SU-DHL-6 (cell line): ENCODE data around the gene ZNF618.

Experiments
- H2AFZ ChIP-seq: fragments of 200-600 bp; sonication (generic); 2 replicates; pipeline ENCODE4 v1.6.1; 2014; ENCODE audit warnings: low read depth, mild to moderate bottlenecking, moderate library complexity, mixed read lengths, antibody characterized with exemption, low read length; ENCODE audit not compliant: severe bottlenecking
- H3F3A ChIP-seq: fragments of 200-600 bp; shearing (Covaris generic); 2 replicates; pipeline ENCODE4 v1.6.0; 2016; ENCODE audit warnings: antibody characterized with exemption, mild to moderate bottlenecking; ENCODE audit not compliant: insufficient read depth
- H3K27ac ChIP-seq: fragments of 200-600 bp; sonication (generic); 2 replicates; pipeline ENCODE4 v1.5.1; 2016; ENCODE audit warnings: low read depth, mild to moderate bottlenecking, low read length, moderate library complexity, mixed read lengths
- H3K27me3 ChIP-seq: fragments of 200-600 bp; sonication (generic), shearing (Covaris generic); 2 replicates; pipeline ENCODE4 v1.6.0; 2014; ENCODE audit warnings: mild to moderate bottlenecking, low read length
- H3K36me3 ChIP-seq: fragments of 200-600 bp; sonication (generic); 2 replicates; pipeline ENCODE4 v1.6.1; 2014; ENCODE audit warnings: mild to moderate bottlenecking, low read length, mixed read lengths
- H3K4me2 ChIP-seq: fragments of 300-600, 200-600 bp; shearing (Covaris generic), sonication (generic); 2 replicates; pipeline ENCODE4 v1.6.0; 2014; ENCODE audit warnings: low read length, low read depth, mild to moderate bottlenecking; ENCODE audit not compliant: poor library complexity, severe bottlenecking
- H3K4me3 ChIP-seq: fragments of 200-600 bp; sonication (generic); 2 replicates; pipeline ENCODE4 v1.5.1; 2014; ENCODE audit warnings: antibody characterized with exemption, low read length, mild to moderate bottlenecking, mixed read lengths; ENCODE audit not compliant: insufficient read depth, poor library complexity, severe bottlenecking
- H3K79me2 ChIP-seq: fragments of 200-600 bp; sonication (generic); 2 replicates; pipeline ENCODE4 v1.6.1; 2014; ENCODE audit warnings: mild to moderate bottlenecking, low read length, moderate library complexity; ENCODE audit not compliant: insufficient read depth
- H3K9ac ChIP-seq: fragments of 200-600 bp; sonication (generic); 2 replicates; pipeline ENCODE4 v1.7.0; 2014; ENCODE audit warnings: mild to moderate bottlenecking, low read length
- H3K9me2 ChIP-seq: fragments of 200-600 bp; sonication (generic); replicated peaks from 2 replicates; pipeline ENCODE4 v1.6.1; 2014; ENCODE audit warnings: low read length; ENCODE audit not compliant: insufficient read depth
- H3K9me3 ChIP-seq: fragments of 200-600 bp; sonication (generic); 2 replicates; pipeline ENCODE4 v1.6.1; 2014; ENCODE audit warnings: low read length, mixed read lengths; ENCODE audit not compliant: insufficient read depth
- H4K20me1 ChIP-seq: fragments of 200-600 bp; sonication (generic); 2 replicates; pipeline ENCODE4 v1.6.1; 2014; ENCODE audit warnings: low read depth, mild to moderate bottlenecking, antibody characterized with exemption, low read length, moderate library complexity, mixed read lengths
- CTCF ChIP-seq: fragments of 200-600 bp; sonication (generic); IDR thresholded peaks from one replicate; pipeline ENCODE4 v1.5.1; 2017; ENCODE audit warnings: antibody characterized with exemption, mild to moderate bottlenecking, low read length, moderate library complexity; ENCODE audit not compliant: insufficient read depth, poor library complexity, severe bottlenecking
- EZH2phosphoT487 ChIP-seq: fragments of 200-600 bp; sonication (generic), shearing (Covaris generic); conservative IDR thresholded peaks from 2 replicates; pipeline ENCODE4 v1.6.1; 2018; ENCODE audit warnings: mild to moderate bottlenecking, antibody characterized with exemption, low read length, moderate library complexity, mixed read lengths

ZNF618 gene

GRCh38 chr9:114092336-114092735 is 216.2 kb downstream of the ZNF618 start:
- TF ChIP-seq EZH2phosphoT487: no peak
- TF ChIP-seq CTCF: no peak
- Histone ChIP-seq H3K27ac (no peak overlapping the region), H3K79me2 (no peaks in the 10 kb centered on the region), H4K20me1 (no peaks in the 10 kb centered on the region), H3K36me3 (no peaks in the 10 kb centered on the region), H3K9ac (no peak overlapping the region), H2AFZ (no peak overlapping the region), H3K9me3 (no peaks in the 10 kb centered on the region), H3K27me3 (no peaks in the 10 kb centered on the region), H3K4me2 (no peak overlapping the region), H3K9me2 (no peaks in the 10 kb centered on the region), H3K4me3 (no peak overlapping the region), H3F3A (no peaks in the 10 kb centered on the region)

GRCh38 chr9:114093031-114093471 is 216.9 kb downstream of the ZNF618 start:
- Histone ChIP-seq H3K9ac (no peak overlapping the region), H3K36me3 (no peaks in the 10 kb centered on the region), H3K4me2 (no peak overlapping the region), H4K20me1 (no peaks in the 10 kb centered on the region), H3K9me2 (no peaks in the 10 kb centered on the region), H3K27me3 (no peaks in the 10 kb centered on the region), H3K27ac (no peak overlapping the region), H2AFZ (no peak overlapping the region), H3K9me3 (no peaks in the 10 kb centered on the region), H3F3A (no peaks in the 10 kb centered on the region), H3K79me2 (no peaks in the 10 kb centered on the region), H3K4me3 (no peak overlapping the region)
- TF ChIP-seq EZH2phosphoT487: no peak
- no peak for TF ChIP-seq CTCF

- no peak overlapping the region for H3K9ac ChIP-seq
- H4K20me1 ChIP-seq: no peaks in the 10 kb centered on the region
- no peaks in the 10 kb centered on the region for H3K9me2 ChIP-seq
- no peaks in the 10 kb centered on the region for H3K79me2 ChIP-seq
- H3K27me3 ChIP-seq: no peaks in the 10 kb centered on the region
- H2AFZ ChIP-seq: no peak overlapping the region
- no peaks in the 10 kb centered on the region for H3K36me3 ChIP-seq
- H3K9me3 ChIP-seq: no peaks in the 10 kb centered on the region
- TF ChIP-seq EZH2phosphoT487 (no peak), CTCF (no peak)
- no peaks in the 10 kb centered on the region for H3F3A ChIP-seq
- H3K4me3 ChIP-seq: no peak overlapping the region
- H3K27ac ChIP-seq: no peak overlapping the region
- H3K4me2 ChIP-seq: no peak overlapping the region
Measured at GRCh38 chr9:114093761-114094505, 217.8 kb downstream of the ZNF618 start.
